ENCODE results near the gene UBXN4. TPM values are rescaled to one million over a fixed set of nuclear protein-coding genes. Genes with fewer than 3 reads are reported as not detected.
"Not testable (repeated sequence)": the region's sequence is repeated elsewhere in the genome, so short reads cannot be mapped to it uniquely, and the experiment has no call there.

UBXN4 gene
- total RNA-seq, 4 donors from 2014 or later = 60.1 to 86.7 (median 75.1) TPM

- TF ChIP-seq CTCF (IDR thresholded peaks at IDR 0.05) = no peak
- ATAC-seq (ENCODE audit: low FRiP score) = no peak
- DNase-seq (ENCODE audit: low spot score) = no peak
Observed at GRCh38 chr2:135800513-135801460, 59.1 kb downstream of the UBXN4 start.

GRCh38 chr2:135802350-135802749 is 60.7 kb downstream of the UBXN4 start:
- TF ChIP-seq CTCF (IDR thresholded peaks at IDR 0.05) = no peak
- no peak for DNase-seq (ENCODE audit: low spot score)
- no peak for ATAC-seq (ENCODE audit: low FRiP score)

- ATAC-seq (ENCODE audit: low FRiP score) (no peak), DNase-seq (ENCODE audit: low spot score) (no peak)
- TF ChIP-seq CTCF (IDR thresholded peaks at IDR 0.05) = no peak
Observed at GRCh38 chr2:135803278-135803677, 61.6 kb downstream of the UBXN4 start.

GRCh38 chr2:135807874-135808273 is 66.2 kb downstream of the UBXN4 start:
- not testable (repeated sequence) for ATAC-seq (ENCODE audit: low FRiP score); DNase-seq (ENCODE audit: low spot score)

GRCh38 chr2:135812907-135813511 is 71.4 kb downstream of the UBXN4 start:
- DNase-seq (ENCODE audit: low spot score) (no peak), ATAC-seq (ENCODE audit: low FRiP score) (no peak)
- TF ChIP-seq CTCF (IDR thresholded peaks at IDR 0.05) = no peak

- DNase-seq (ENCODE audit: low spot score) (no peak), ATAC-seq (ENCODE audit: low FRiP score) (no peak)
- TF ChIP-seq CTCF (IDR thresholded peaks at IDR 0.05) = no peak
Observed at GRCh38 chr2:135815269-135815668, 73.6 kb downstream of the UBXN4 start.

- no peak for TF ChIP-seq CTCF (IDR thresholded peaks at IDR 0.05)
- DNase-seq (ENCODE audit: low spot score) (no peak), ATAC-seq (ENCODE audit: low FRiP score) (no peak)
Observed at GRCh38 chr2:135817466-135817865, 75.8 kb downstream of the UBXN4 start.

Measured in omental fat pad (tissue), 4 donors.